ENCODE measurements around the gene PINLYP. TPM values are rescaled to one million over a fixed set of nuclear protein-coding genes. Genes with fewer than 3 reads are reported as not detected.

Gene PINLYP
- polyA plus RNA-seq, 1 of the 3 experiments (the other 2 are of a cell fraction) = 5.5 TPM

GRCh38 chr19:43560687-43561086 is 14.9 kb upstream of the PINLYP start:
- Histone ChIP-seq H3K27ac (ENCODE audit: low read depth in 2 of 2, low read length in 1 of 2) (no peak overlapping the region), H3K9me2 (no peaks in the 10 kb centered on the region)
- no peak for DNase-seq

GRCh38 chr19:43561139-43561970 is 14.2 kb upstream of the PINLYP start:
- H3K79me2 ChIP-seq (ENCODE audit: insufficient read depth) = peaks cover 16% of the 10 kb centered on the region; the same call in 1 of the 2 replicates
- CTCF ChIA-PET = interaction anchor here (0.6 to 1.3 kb wide), 2 partner anchors 11 to 33 kb away, joined by 3 read pairs; no protein-coding TSS in a partner anchor
- H3K9me3 ChIP-seq = no peaks in the 10 kb centered on the region
- H3K27me3 ChIP-seq (ENCODE audit: insufficient read depth) = no peaks in the 10 kb centered on the region
- peaks cover 30% of the 10 kb centered on the region for H3F3A ChIP-seq (replicated peaks; ENCODE audit: insufficient read depth)
- no peak overlapping the region for H3K27ac ChIP-seq (ENCODE audit: low read depth in 2 of 2, low read length in 1 of 2)
- no peak overlapping the region for H3K4me3 ChIP-seq (ENCODE audit: low read depth in 2 of 2, low read length in 1 of 2)
- 0 out of 2 replicates have a peak, but pooled peaks cover 2% of the 10 kb centered on the region for H4K20me1 ChIP-seq (ENCODE audit: insufficient read depth)
- no peak for DNase-seq
- H3K36me3 ChIP-seq (replicated peaks in 1 of 2; ENCODE audit: control insufficient read depth in 1 of 2, insufficient read depth in 2 of 2, low read length in 1 of 2) = peaks cover 7 to 11% of the 10 kb centered on the region in 2 experiments
- no peak overlapping the region for H3K9ac ChIP-seq
- no peak for TF ChIP-seq REST (IDR thresholded peaks at IDR 0.05; ENCODE audit: low read depth, low read length)
- no peak overlapping the region for H2AFZ ChIP-seq (ENCODE audit: low read depth)
- H3K4me1 ChIP-seq (ENCODE audit: control insufficient read depth in 1 of 2, insufficient read depth in 2 of 2, low read depth in 1 of 2, low read length in 1 of 2) = peaks cover 0 to 14% of the 10 kb centered on the region in 2 experiments; a peak in 1 of 4 replicates
- POLR2A ChIA-PET = interaction anchor here (0.6 kb wide), 1 partner anchor 232 kb away, joined by 3 read pairs; no protein-coding TSS in a partner anchor
- no peak overlapping the region for H3K4me2 ChIP-seq
- WGBS (ENCODE audit: low lambda C conversion rate) = 98% methylated on average over 12 of the region's 12 CpGs
- no peaks in the 10 kb centered on the region for H3K9me2 ChIP-seq

More at GRCh38 chr19:43560687-43561086, 14.9 kb upstream of the PINLYP start:
- POLR2A ChIA-PET = no interaction called here
- 90% methylated on average over 6 of the region's 6 CpGs for WGBS (ENCODE audit: low lambda C conversion rate)
- Histone ChIP-seq H3K9me3 (no peaks in the 10 kb centered on the region), H3K79me2 (ENCODE audit: insufficient read depth) (peaks cover 10% of the 10 kb centered on the region; the same call in 1 of the 2 replicates), H3K9ac (no peak overlapping the region), H3K27me3 (ENCODE audit: insufficient read depth) (no peaks in the 10 kb centered on the region), H3K4me1 (ENCODE audit: control insufficient read depth in 1 of 2, insufficient read depth in 2 of 2, low read depth in 1 of 2, low read length in 1 of 2) (peaks cover 0 to 14% of the 10 kb centered on the region in 2 experiments; a peak in 1 of 4 replicates), H2AFZ (ENCODE audit: low read depth) (no peak overlapping the region), H3K4me2 (no peak overlapping the region), H4K20me1 (ENCODE audit: insufficient read depth) (0 out of 2 replicates have a peak, but pooled peaks cover 2% of the 10 kb centered on the region), H3K36me3 (replicated peaks in 1 of 2; ENCODE audit: control insufficient read depth in 1 of 2, insufficient read depth in 2 of 2, low read length in 1 of 2) (peaks cover 11 to 13% of the 10 kb centered on the region in 2 experiments), H3F3A (replicated peaks; ENCODE audit: insufficient read depth) (peaks cover 34% of the 10 kb centered on the region), H3K4me3 (ENCODE audit: low read depth in 2 of 2, low read length in 1 of 2) (no peak overlapping the region)
- TF ChIP-seq CTCF (IDR thresholded peaks at IDR 0.05) (0 out of 2 replicates have a peak, but pooled peaks have one; percentile 10), NFIC (IDR thresholded peaks at IDR 0.05; ENCODE audit: borderline replicate concordance) (no peak), RXRA (IDR thresholded peaks at IDR 0.05; ENCODE audit: borderline replicate concordance, low read depth) (no peak)
- CTCF ChIA-PET = interaction anchor here (0.6 to 1.3 kb wide), 2 partner anchors 10 to 33 kb away, joined by 3 read pairs; no protein-coding TSS in a partner anchor
